Muscle of arm (tissue), 12 donors: Measurements from ENCODE around the gene DNASE1. TPM values are rescaled to one million over a fixed set of nuclear protein-coding genes. Genes with fewer than 3 reads are reported as not detected.

Experiments
- DNase-seq: peaks from one replicate; pipeline ENCODE4 v3.0.0-alpha.2; 2013
- polyA plus RNA-seq, 12 donors: library from polyadenylated mRNA; unstranded; fragments of 120-200 nt; gene quantifications; one replicate each; pipeline ENCODE4 v1.2.1, GENCODE V29; 2013; ENCODE audit not compliant: insufficient read length in 12 of 12

DNASE1 gene
- polyA plus RNA-seq, 12 donors, result 12.8 to 116 (median 18.0) TPM

- DNase-seq, result no peak
These were observed 7.4 kb downstream of the DNASE1 start for GRCh38 chr16:3661922-3662321.

- DNase-seq, result no peak
These were observed 8.1 kb downstream of the DNASE1 start for GRCh38 chr16:3662601-3663000.

GRCh38 chr16:3664187-3664896, 9.9 kb downstream of the DNASE1 start:
- no peak for DNase-seq

- no peak for DNase-seq
These were observed 11.0 kb downstream of the DNASE1 start for GRCh38 chr16:3665508-3665907.

GRCh38 chr16:3668626-3669025, 14.1 kb downstream of the DNASE1 start:
- DNase-seq, result no peak

- no peak for DNase-seq
These were observed 14.6 kb downstream of the DNASE1 start for GRCh38 chr16:3669082-3669481.

GRCh38 chr16:3670711-3671110, 16.2 kb downstream of the DNASE1 start:
- DNase-seq, result no peak

GRCh38 chr16:3671424-3671823, 16.9 kb downstream of the DNASE1 start:
- no peak for DNase-seq

GRCh38 chr16:3672571-3673041, 18.1 kb downstream of the DNASE1 start:
- DNase-seq, result no peak

- DNase-seq, result no peak
These were observed 18.7 kb downstream of the DNASE1 start for GRCh38 chr16:3673201-3673600.

GRCh38 chr16:3673676-3674377, 19.3 kb downstream of the DNASE1 start:
- no peak for DNase-seq

- no peak for DNase-seq
These were observed 20.2 kb downstream of the DNASE1 start for GRCh38 chr16:3674513-3675295.

GRCh38 chr16:3675601-3676130, 21.2 kb downstream of the DNASE1 start:
- DNase-seq, result no peak

GRCh38 chr16:3677994-3678393, 23.5 kb downstream of the DNASE1 start:
- DNase-seq, result no peak

- DNase-seq, result peak; percentile 36
These were observed 26.7 kb downstream of the DNASE1 start for GRCh38 chr16:3681206-3681605.

- no peak for DNase-seq
These were observed 32.5 kb downstream of the DNASE1 start for GRCh38 chr16:3687021-3687420.

- DNase-seq, result no peak
These were observed 33.3 kb downstream of the DNASE1 start for GRCh38 chr16:3687792-3688191.

GRCh38 chr16:3689731-3690130, 35.2 kb downstream of the DNASE1 start:
- DNase-seq, result no peak

GRCh38 chr16:3690470-3690928, 36.0 kb downstream of the DNASE1 start:
- peak; percentile 95 for DNase-seq

GRCh38 chr16:3690980-3691720, 36.7 kb downstream of the DNASE1 start:
- peak; percentile 57 for DNase-seq

- peak; percentile 46 for DNase-seq
These were observed 37.3 kb downstream of the DNASE1 start for GRCh38 chr16:3691761-3692160.
